HG03066 (cell line): ENCODE results near the gene ZNF213.
A peak's percentile ranks its signal among the peaks of the same experiment; 100 is the strongest.

ENCODE experiments used
- ATAC-seq: cut with Tn5 transposase; IDR thresholded peaks from one replicate; pipeline ENCODE4 v1.9.1; 2021; ENCODE audit warnings: low read depth; ENCODE audit not compliant: unreplicated experiment

The ZNF213 gene

GRCh38 chr16:3134338-3135125 is at the start of gene ZNF213:
Gene ZNF213 (plus strand): TSS chr16:3135029. CDS start chr16:3137281, 2,252 bp downstream.
- ATAC-seq = peak; percentile 94

GRCh38 chr16:3085868-3086595 is 48.8 kb upstream of the ZNF213 start:
- ATAC-seq = no peak

GRCh38 chr16:3086596-3087242 is 48.1 kb upstream of the ZNF213 start:
- ATAC-seq = no peak

GRCh38 chr16:3087243-3088235 is 47.3 kb upstream of the ZNF213 start:
- no peak for ATAC-seq

- no peak for ATAC-seq
Measured at GRCh38 chr16:3088450-3088849, 46.4 kb upstream of the ZNF213 start.

GRCh38 chr16:3088925-3089716 is 45.7 kb upstream of the ZNF213 start:
- ATAC-seq = no peak

GRCh38 chr16:3089717-3090592 is 44.9 kb upstream of the ZNF213 start:
- ATAC-seq = no peak

GRCh38 chr16:3091551-3091950 is 43.3 kb upstream of the ZNF213 start:
- no peak for ATAC-seq

GRCh38 chr16:3092501-3092941 is 42.3 kb upstream of the ZNF213 start:
- ATAC-seq = no peak

- no peak for ATAC-seq
Measured at GRCh38 chr16:3094289-3095027, 40.4 kb upstream of the ZNF213 start.

- ATAC-seq = no peak
Measured at GRCh38 chr16:3095869-3096268, 39.0 kb upstream of the ZNF213 start.

GRCh38 chr16:3096362-3096761 is 38.5 kb upstream of the ZNF213 start:
- ATAC-seq = no peak

GRCh38 chr16:3097266-3097665 is 37.6 kb upstream of the ZNF213 start:
- ATAC-seq = no peak

- ATAC-seq = no peak
Measured at GRCh38 chr16:3098459-3099394, 36.1 kb upstream of the ZNF213 start, which contains the start of gene ZSCAN10. Gene ZSCAN10 (minus strand): TSS chr16:3099294. CDS start chr16:3092937, 6,357 bp downstream.

GRCh38 chr16:3099395-3099731 is 35.5 kb upstream of the ZNF213 start:
- no peak for ATAC-seq

- ATAC-seq = peak; percentile 59
Measured at GRCh38 chr16:3099732-3100499, 34.9 kb upstream of the ZNF213 start.
